Thyroid gland (tissue), 4 donors: ENCODE results near the gene ZNF629. TPM values are rescaled to one million over a fixed set of nuclear protein-coding genes. Genes with fewer than 3 reads are reported as not detected.

Experiments used
- DNase-seq, 2 donors: peaks; one replicate each; pipeline ENCODE4 v3.0.0-alpha.2; 2019
- H3K27ac ChIP-seq, 3 donors: fragments of 200-600 bp; sonication (generic); 1 replicate in 2 of 3; 2 replicates in 1 of 3; pipeline ENCODE4 v1.5.1; 2016 to 2019; ENCODE audit warnings: mild to moderate bottlenecking in 1 of 3, moderate library complexity in 1 of 3
- H3K27me3 ChIP-seq: fragments of 200-600 bp; sonication (generic); one replicate; pipeline ENCODE4 v1.5.1; 2019
- H3K36me3 ChIP-seq, 2 donors: fragments of 200-600 bp; sonication (generic); one replicate each; pipeline ENCODE4 v1.5.1; 2016 to 2019
- H3K4me1 ChIP-seq, 2 donors: fragments of 200-600 bp; sonication (generic); one replicate each; pipeline ENCODE4 v1.5.1; 2017 to 2019
- H3K4me3 ChIP-seq, 3 donors: fragments of 200-600 bp; sonication (generic); replicated peaks in 1 of 3; 1 replicate in 2 of 3; 2 replicates in 1 of 3; pipeline ENCODE4 v1.5.1; 2016; ENCODE audit warnings: mild to moderate bottlenecking in 1 of 3
- H3K9me3 ChIP-seq: fragments of 200-600 bp; sonication (generic); one replicate; pipeline ENCODE4 v1.5.1; 2017
- CTCF ChIP-seq, 6 experiments: fragments of 200-600 bp in 3 of 6; fragments of 450-650 bp in 3 of 6; sonication (generic) in 3 of 6; IDR thresholded peaks; one replicate each; pipeline ENCODE4 v1.5.1; 2016 to 2019; ENCODE audit warnings: antibody characterized with exemption in 6 of 6, mild to moderate bottlenecking in 2 of 6, inconsistent platforms in 1 of 6, moderate library complexity in 1 of 6
- POLR2A ChIP-seq, 2 donors: fragments of 450-650 bp; IDR thresholded peaks; one replicate each; pipeline ENCODE4 v1.6.1; 2017; ENCODE audit warnings: antibody characterized with exemption in 2 of 2, mild to moderate bottlenecking in 2 of 2, moderate library complexity in 1 of 2
- WGBS, 2 donors: methylation state at CpG; one replicate each; pipeline ENCODE4 v1.1.5; 2017; 5-methylcytosine and 5-hydroxymethylcytosine counted together
- intact Hi-C: fragments of 100-400 bp; cut with DNase I; formaldehyde crosslinking; loops from one replicate; pipeline ENCODE4 v1.15.1; 2023
- total RNA-seq, 4 donors: library from RNA; depleted of rRNA; stranded (reverse); fragments of >200 nt; gene quantifications; one replicate each; pipeline ENCODE4 v1.2.3, GENCODE V29; 2016

The ZNF629 gene
- total RNA-seq, 4 donors from 2014 or later: 14.5 to 26.7 (median 19.0) TPM

DNA sequence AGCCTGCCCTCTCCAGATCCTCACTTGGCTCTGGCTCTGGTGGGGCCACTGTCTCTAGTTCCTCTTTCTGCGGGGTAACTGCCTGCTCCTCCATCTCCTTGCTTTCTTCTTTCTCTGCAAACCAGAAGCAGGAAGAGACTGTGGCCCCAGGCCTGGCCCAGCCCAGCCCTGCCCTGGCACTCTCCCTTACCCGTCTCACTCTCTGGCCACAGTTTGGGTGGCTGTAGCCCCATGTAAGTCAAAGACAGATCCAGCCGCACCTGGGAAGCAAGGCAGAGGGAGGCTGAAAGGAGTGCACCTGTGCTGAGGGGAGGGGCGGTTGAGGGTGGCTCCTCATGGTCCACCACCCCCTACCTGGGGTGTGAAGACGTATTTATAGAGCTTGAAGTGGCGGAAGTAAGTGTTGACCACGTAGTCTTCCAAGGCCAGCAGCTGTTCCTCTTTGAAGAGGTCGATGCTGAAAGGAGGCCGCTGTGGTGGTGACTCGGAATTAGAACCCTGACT lies 28.0 kb downstream of the ZNF629 start:
- H3K27ac ChIP-seq: no peak overlapping the region
- H3K4me3 ChIP-seq: no peak overlapping the region
- H3K9me3 ChIP-seq: no peaks in the 10 kb centered on the region
- H3K27me3 ChIP-seq: no peaks in the 10 kb centered on the region
- TF ChIP-seq CTCF (IDR thresholded peaks at IDR 0.05) (no peak), POLR2A (IDR thresholded peaks at IDR 0.05) (no peak)
- H3K4me1 ChIP-seq: peaks cover 22 to 24% of the 10 kb centered on the region in 2 donors
- WGBS, 2 donors: 83 to 96% methylated on average over 10 of the region's 10 CpGs
- DNase-seq: no peak
- intact Hi-C loops: no loop called here
- H3K36me3 ChIP-seq: peaks cover 15 to 16% of the 10 kb centered on the region in 2 donors

DNA sequence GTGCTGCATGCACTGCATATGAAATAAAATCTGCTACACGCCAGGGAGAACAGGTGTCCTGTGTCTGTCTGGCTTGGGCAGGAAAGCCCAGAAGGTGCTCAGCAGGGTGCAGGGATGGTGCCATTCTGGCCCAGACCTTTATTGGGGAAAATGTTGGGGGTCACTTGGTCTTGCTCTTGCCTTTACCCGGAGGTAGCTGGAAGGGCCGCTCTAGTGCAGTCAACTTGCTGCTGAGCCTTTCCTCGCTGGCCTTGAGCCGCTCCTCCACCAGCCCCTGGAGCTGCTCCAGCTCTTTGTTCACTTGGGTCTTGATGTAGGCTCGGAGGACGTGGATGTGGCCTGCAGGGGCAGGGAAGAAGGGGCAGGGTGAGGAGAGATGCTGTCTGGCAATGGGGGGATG lies 29.7 kb downstream of the ZNF629 start:
- no peak for DNase-seq
- Histone ChIP-seq H3K4me3 (no peak overlapping the region), H3K9me3 (no peaks in the 10 kb centered on the region), H3K36me3 (peaks cover 22% of the 10 kb centered on the region in 2 donors), H3K4me1 (peaks cover 9 to 10% of the 10 kb centered on the region in 2 donors), H3K27me3 (no peaks in the 10 kb centered on the region), H3K27ac (no peak overlapping the region)
- 95 to 99% methylated on average over 5 to 7 of the region's 7 CpGs for WGBS, 2 donors
- intact Hi-C loops: no loop called here
- TF ChIP-seq CTCF (IDR thresholded peaks at IDR 0.05) (no peak), POLR2A (IDR thresholded peaks at IDR 0.05) (no peak)

DNA sequence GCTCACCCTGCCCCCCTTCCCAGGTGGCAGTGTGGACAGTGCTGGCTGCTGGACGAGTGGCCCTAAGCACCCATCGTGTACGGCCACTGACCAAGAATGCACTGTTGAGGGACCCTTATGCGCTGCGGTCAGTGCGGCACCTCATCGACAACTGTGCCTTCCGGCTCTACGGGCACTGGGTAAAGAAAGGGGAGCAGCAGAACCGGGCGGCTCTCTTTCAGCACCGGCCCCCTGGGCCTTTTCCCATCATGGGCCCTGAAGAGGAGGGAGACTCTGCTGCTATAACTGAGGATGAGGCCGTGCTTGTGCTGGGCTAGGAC lies 30.3 kb downstream of the ZNF629 start:
- H3K27me3 ChIP-seq: no peaks in the 10 kb centered on the region
- no peak overlapping the region for H3K4me3 ChIP-seq
- no peak for TF ChIP-seq POLR2A (IDR thresholded peaks at IDR 0.05)
- no peak for TF ChIP-seq CTCF (IDR thresholded peaks at IDR 0.05)
- peaks cover 22% of the 10 kb centered on the region in 2 donors for H3K36me3 ChIP-seq
- no peak overlapping the region for H3K27ac ChIP-seq
- no peaks in the 10 kb centered on the region for H3K9me3 ChIP-seq
- 94 to 97% methylated on average over 2 to 11 of the region's 13 CpGs for WGBS, 2 donors
- no peak for DNase-seq
- intact Hi-C loops: no loop called here
- H3K4me1 ChIP-seq: peaks cover 9 to 10% of the 10 kb centered on the region in 2 donors

GRCh38 chr16:30755955-30756780 lies 30.8 kb downstream of the ZNF629 start:
- Histone ChIP-seq H3K9me3 (no peaks in the 10 kb centered on the region), H3K4me3 (no peak overlapping the region), H3K27ac (no peak overlapping the region), H3K27me3 (no peaks in the 10 kb centered on the region), H3K4me1 (peaks cover 5 to 6% of the 10 kb centered on the region in 2 donors), H3K36me3 (peaks cover 26% of the 10 kb centered on the region in 2 donors)
- intact Hi-C loops: no loop called here
- DNase-seq: no peak
- 94 to 95% methylated on average over 13 to 19 of the region's 20 CpGs for WGBS, 2 donors
- TF ChIP-seq CTCF (IDR thresholded peaks at IDR 0.05): no peak
- TF ChIP-seq POLR2A (IDR thresholded peaks at IDR 0.05): no peak

DNA sequence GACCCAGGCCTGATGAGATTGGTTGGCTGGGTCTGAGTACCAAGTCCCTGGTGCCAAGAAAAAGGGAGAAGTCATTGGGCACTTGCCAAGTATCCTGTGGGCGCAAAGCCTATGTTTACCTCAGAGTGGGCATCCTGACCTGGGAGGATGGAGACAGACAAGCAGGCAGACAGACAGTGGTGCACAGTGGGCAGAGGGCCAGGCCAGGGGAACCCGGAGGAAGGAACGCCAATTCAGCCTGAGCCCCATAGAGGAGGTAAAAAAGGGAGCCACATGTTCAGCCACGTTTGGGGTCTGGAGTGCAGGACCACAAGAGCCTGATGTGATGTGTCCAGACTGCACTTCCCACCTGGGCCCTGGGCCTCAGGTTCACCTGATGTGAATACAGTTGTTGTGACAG lies 33.4 kb downstream of the ZNF629 start:
- Histone ChIP-seq H3K27me3 (no peaks in the 10 kb centered on the region), H3K36me3 (peaks cover 28 to 30% of the 10 kb centered on the region in 2 donors), H3K4me3 (no peak overlapping the region), H3K4me1 (no peaks in the 10 kb centered on the region), H3K27ac (no peak overlapping the region), H3K9me3 (no peaks in the 10 kb centered on the region)
- intact Hi-C loops: no loop called here
- no peak for DNase-seq
- 89 to 92% methylated on average over 2 to 4 of the region's 4 CpGs for WGBS, 2 donors
- TF ChIP-seq POLR2A (IDR thresholded peaks at IDR 0.05): no peak
- no peak for TF ChIP-seq CTCF (IDR thresholded peaks at IDR 0.05)
